ENCODE results near the gene SBSN.
"Not testable (repeated sequence)": the region's sequence is repeated elsewhere in the genome, so short reads cannot be mapped to it uniquely, and the experiment has no call there.

SBSN gene

GRCh38 chr19:35502751-35503150 is 25.4 kb downstream of the SBSN start:
- DNase-seq: no peak

- DNase-seq: no peak
These were observed 26.4 kb downstream of the SBSN start for GRCh38 chr19:35501684-35502083.

GRCh38 chr19:35500611-35501010 is 27.5 kb downstream of the SBSN start:
- no peak for DNase-seq

- no peak for DNase-seq
These were observed 29.1 kb downstream of the SBSN start for GRCh38 chr19:35498984-35499527.

- no peak for DNase-seq
These were observed 29.9 kb downstream of the SBSN start for GRCh38 chr19:35498220-35498619.

- no peak for DNase-seq
These were observed 30.7 kb downstream of the SBSN start for GRCh38 chr19:35497406-35497805.

GRCh38 chr19:35495107-35496064 is 32.7 kb downstream of the SBSN start:
- peak; percentile 80 to 85 for DNase-seq

- no peak for DNase-seq
These were observed 34.1 kb downstream of the SBSN start for GRCh38 chr19:35493971-35494370.

- DNase-seq: no peak
These were observed 36.2 kb downstream of the SBSN start for GRCh38 chr19:35491836-35492360.

GRCh38 chr19:35490364-35490763 is 37.7 kb downstream of the SBSN start, which contains the start of gene KRTDAP:
KRTDAP (minus strand) TSS chr19:35490464; CDS start chr19:35490442, 22 bp downstream.
- no peak for DNase-seq

- DNase-seq: no peak
These were observed 39.4 kb downstream of the SBSN start for GRCh38 chr19:35488677-35489076.

GRCh38 chr19:35487656-35488182 is 40.4 kb downstream of the SBSN start:
- no peak for DNase-seq

- DNase-seq: no peak
These were observed 41.8 kb downstream of the SBSN start for GRCh38 chr19:35486268-35486708.

GRCh38 chr19:35484252-35485036 is 43.7 kb downstream of the SBSN start:
- DNase-seq: peak in 1 of 2 experiments; percentile 35

GRCh38 chr19:35483089-35483488 is 45.0 kb downstream of the SBSN start:
- DNase-seq: no peak

GRCh38 chr19:35478794-35479677 is 49.1 kb downstream of the SBSN start:
- no peak for DNase-seq

GRCh38 chr19:35476149-35476548 is 52.0 kb downstream of the SBSN start:
- DNase-seq: peak; percentile 33 to 45

- DNase-seq: not testable (repeated sequence)
These were observed 53.5 kb downstream of the SBSN start for GRCh38 chr19:35474594-35474993.

- no peak for DNase-seq
These were observed 54.0 kb downstream of the SBSN start for GRCh38 chr19:35474104-35474503.

Data from activated T-cell treated with anti-CD3 and anti-CD28 coated beads, Interleukin-2, amount 50 U/mL, for 48 hours (primary cell).